RPMI8226 (cell line): ENCODE results near the gene SLX9.

Experiments used
- DNase-seq: peaks from one replicate; pipeline ENCODE4 v3.0.0-alpha.2; 2015

Gene SLX9

DNA sequence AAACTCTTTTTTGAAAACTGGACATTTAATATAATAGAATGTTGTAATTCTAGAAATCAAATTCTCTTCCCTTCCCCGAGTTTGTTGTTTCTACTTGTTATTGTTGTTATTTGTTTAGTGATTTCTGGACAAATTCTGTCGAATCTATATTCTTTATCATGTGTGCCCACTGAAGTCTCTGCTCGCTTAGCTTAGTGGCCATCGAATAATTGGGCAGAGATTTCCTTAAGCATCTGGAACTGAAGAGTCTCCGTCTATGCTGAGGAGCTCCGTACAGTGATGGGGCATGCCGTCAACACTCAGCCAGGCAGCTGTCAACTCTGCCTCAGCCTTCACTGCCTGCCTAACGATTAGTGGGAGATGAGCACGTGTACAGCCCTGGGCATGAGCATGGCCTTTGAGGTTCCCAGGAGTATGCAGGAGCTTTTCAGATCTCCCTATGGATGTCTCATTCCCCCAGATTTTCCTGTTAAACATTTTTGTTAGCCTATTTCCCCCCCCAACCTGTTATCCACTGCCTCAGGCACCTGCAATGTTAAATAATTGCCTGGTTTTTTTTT is 66.8 kb downstream of the SLX9 start:
- DNase-seq: no peak

GRCh38 chr21:45009616-45010015 is 69.8 kb downstream of the SLX9 start:
- DNase-seq: no peak

DNA sequence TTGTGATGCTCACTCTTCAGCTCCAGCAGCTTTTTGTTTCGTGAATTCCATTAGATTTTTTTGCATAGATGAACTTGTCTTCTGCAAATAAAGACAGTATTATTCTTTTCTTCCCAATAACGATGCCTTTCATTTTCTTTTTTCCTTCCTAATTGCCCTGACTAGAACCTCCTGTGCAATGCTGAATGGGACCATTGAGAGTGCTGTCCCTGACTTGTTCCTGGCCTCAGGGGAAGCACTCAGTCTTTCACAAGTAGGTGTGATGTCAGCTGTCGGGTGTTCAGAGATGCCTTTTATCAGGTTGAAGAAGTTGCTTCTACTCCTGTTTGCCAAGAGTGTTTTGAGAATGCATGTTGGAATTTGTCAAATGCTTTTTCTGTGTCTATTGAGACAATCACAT is 70.3 kb downstream of the SLX9 start:
- no peak for DNase-seq

DNA sequence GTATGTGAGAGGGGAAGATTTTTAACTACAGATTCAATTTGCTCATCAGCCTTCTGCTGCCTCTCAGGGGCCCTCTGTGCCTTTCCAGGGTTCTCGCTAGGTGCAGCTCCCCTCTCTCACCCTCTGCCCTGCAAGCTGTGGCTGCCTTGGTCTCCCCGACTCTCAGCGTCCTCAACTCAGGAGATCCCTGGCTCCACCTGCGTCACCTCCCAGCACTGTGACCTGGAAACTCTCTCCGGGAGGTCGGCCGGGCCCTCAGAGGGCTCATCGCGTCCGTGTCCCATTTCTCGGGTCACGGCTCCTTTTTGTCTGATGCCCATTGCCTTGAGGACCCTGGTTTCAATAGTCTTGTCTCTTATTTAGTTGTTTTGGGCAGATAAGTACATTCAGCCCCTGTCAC is 71.0 kb downstream of the SLX9 start:
- no peak for DNase-seq

DNA sequence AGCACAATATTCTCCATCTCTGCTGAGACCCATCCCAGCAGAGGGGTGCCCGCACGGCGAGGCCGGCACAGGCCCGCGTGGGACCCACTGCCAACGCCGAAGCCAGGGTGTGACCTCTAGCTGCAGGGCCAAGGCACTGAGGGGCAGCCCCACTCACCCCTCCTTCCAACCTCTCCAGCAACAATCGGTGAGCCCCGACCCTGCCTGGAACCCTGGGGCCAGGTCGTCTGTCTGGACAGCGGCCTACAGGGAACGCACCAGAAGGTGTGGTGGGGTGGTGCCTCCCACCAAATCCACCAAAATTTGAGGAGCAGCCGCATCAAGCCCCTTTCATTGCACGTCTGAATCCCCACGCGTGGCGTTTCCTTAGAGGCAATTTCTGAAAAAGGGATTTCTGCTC is 71.6 kb downstream of the SLX9 start:
- no peak for DNase-seq

DNA sequence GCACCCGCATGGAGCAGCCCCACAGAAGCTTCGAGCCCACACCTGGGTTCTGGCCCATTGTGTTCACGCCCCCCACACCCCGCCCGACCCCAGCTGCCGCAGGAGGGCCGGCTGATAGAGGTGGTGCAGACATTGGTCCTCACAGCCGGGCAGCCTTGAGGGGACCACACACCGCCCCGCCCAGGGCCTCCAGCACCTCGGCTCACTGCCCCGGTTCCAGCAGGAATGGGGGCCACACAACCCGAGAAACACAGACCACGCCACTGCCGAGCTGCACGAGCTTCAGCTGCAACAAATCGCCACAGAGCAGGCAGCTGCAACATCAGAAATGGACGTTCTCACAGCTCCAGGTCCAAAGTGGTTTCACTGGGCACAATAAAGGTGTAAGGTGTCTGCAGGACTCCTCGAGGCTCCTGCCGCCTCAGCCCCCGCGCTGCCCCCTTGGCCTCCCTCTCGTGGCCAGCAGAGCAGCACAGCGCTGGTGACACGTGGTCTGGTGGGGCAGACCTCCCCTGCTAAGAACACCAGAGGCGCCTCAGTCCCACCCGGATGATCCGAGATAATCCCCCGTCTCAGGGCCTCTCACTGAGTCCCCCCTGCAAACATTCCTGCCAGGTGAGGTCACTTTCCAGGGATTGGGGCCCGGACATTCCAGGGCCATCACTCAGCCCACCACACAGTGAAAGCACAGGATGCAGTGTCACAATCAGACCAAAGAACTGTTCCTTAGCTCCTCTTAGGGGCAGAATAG is 72.3 kb downstream of the SLX9 start:
- DNase-seq: no peak

GRCh38 chr21:45012662-45013259 is 72.9 kb downstream of the SLX9 start:
- no peak for DNase-seq

- no peak for DNase-seq
Observed at GRCh38 chr21:45013260-45013841, 73.5 kb downstream of the SLX9 start.

DNA sequence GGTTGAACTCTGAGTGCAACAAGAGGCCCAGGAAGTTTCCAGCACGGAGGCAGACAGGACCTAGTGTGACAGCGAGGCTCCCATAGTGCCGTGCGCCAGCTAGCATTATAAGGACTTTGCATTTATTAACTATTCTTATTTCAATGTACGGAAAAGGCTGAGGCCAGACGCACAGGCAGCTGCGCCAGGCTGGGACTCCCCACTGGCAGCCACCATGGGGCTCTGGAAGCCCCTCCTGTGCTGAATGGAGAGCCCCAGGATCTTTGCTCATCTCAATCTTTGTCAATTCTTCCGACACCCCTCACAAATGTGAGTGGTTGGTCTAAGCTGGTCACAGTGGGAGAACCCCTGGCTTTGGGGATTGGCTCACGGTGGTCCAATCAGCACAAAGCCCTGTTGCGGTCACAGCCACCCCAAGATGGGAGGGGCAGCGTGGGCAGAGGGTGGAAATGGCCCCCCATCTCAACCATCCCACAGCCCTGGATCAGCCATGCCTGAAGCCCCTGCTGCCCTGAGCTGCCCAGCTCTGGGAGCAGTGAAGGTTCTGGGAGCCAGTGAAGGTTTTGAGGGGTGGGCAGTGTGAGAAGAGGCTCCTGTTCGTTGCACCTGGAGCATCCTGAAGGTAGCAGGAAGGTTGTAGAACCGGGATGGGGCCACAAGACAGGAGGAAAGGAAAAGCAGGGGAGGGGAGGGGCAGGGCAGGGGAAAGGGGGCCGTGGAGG is 75.1 kb downstream of the SLX9 start:
- DNase-seq: no peak

DNA sequence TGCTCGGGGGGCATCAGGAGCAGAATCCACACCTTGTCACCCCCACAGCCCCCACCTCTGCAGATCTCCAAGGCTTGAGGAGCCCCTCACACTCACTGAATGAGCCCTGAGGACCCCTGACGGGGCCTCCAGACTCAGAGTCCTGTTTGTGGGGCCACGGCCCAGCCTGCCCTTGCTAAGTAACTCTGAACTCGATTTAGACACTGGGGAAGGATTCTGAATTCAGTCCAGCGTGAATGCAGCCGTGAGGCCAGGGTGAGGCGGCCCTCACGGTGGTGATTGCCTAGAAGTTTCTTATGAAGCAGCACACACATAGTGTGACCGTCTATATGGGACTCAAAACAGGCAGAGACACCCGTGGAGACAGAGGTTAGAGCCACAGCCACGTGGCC is 75.6 kb downstream of the SLX9 start:
- DNase-seq: no peak

- DNase-seq: no peak
Observed at GRCh38 chr21:45016031-45016405, 76.2 kb downstream of the SLX9 start.

GRCh38 chr21:45016406-45017038 is 76.7 kb downstream of the SLX9 start:
- no peak for DNase-seq

- DNase-seq: no peak
Observed at GRCh38 chr21:45017039-45017960, 77.5 kb downstream of the SLX9 start.

- DNase-seq: no peak
Observed at GRCh38 chr21:45018131-45019075, 78.6 kb downstream of the SLX9 start.

GRCh38 chr21:45019076-45019886 is 79.5 kb downstream of the SLX9 start:
- DNase-seq: no peak

- no peak for DNase-seq
Observed at GRCh38 chr21:45019887-45020537, 80.2 kb downstream of the SLX9 start.

- peak; percentile 46 for DNase-seq
Observed at GRCh38 chr21:45020629-45021427, 81.0 kb downstream of the SLX9 start.
